Measurements from ENCODE around the gene NR5A1.

Gene NR5A1

GRCh38 chr9:124522121-124523098, 15.2 kb upstream of the NR5A1 start:
- H3K27ac ChIP-seq = no peak overlapping the region
- peaks cover 58% of the 10 kb centered on the region for H3K36me3 ChIP-seq
- peak; percentile 75 for DNase-seq
- no peaks in the 10 kb centered on the region for H3K27me3 ChIP-seq (ENCODE audit: insufficient read depth, low read depth, severe bottlenecking)
- H3K9me3 ChIP-seq (ENCODE audit: severe bottlenecking) = no peaks in the 10 kb centered on the region
- TF ChIP-seq CTCF (IDR thresholded peaks at IDR 0.05; ENCODE audit: low read depth, low read length) = peak; percentile 72
- H3K4me3 ChIP-seq (ENCODE audit: low read depth, low read length) = no peak overlapping the region

- peaks cover 45% of the 10 kb centered on the region for H3K36me3 ChIP-seq
- no peak overlapping the region for H3K4me3 ChIP-seq (ENCODE audit: low read depth, low read length)
- TF ChIP-seq CTCF (IDR thresholded peaks at IDR 0.05; ENCODE audit: low read depth, low read length) = no peak
- H3K27me3 ChIP-seq (ENCODE audit: insufficient read depth, low read depth, severe bottlenecking) = no peaks in the 10 kb centered on the region
- no peak overlapping the region for H3K27ac ChIP-seq
- no peaks in the 10 kb centered on the region for H3K9me3 ChIP-seq (ENCODE audit: severe bottlenecking)
- DNase-seq = no peak
Measured at GRCh38 chr9:124521142-124521541, 13.9 kb upstream of the NR5A1 start.

DNA sequence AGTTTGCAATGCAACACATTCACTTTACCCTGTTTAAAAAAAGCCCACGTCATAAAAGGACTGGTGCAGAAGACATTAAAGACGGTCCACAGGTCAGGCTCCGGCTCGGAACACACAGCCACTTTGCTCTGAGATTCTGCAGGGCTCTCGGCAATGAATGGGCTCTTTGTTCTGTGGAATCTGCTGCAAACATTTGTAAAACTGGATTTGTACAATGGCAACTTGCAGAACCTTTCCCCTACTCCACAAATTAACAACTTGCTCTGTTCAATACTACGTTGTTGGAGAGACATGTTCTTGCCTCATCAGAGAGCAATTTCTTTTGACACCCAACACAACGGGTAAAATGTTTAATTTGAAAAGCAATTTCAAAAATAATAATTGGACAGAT, 13.0 kb upstream of the NR5A1 start:
- Histone ChIP-seq H3K4me3 (ENCODE audit: low read depth, low read length) (no peak overlapping the region), H3K27ac (no peak overlapping the region), H3K36me3 (peaks cover 36% of the 10 kb centered on the region), H3K27me3 (ENCODE audit: insufficient read depth, low read depth, severe bottlenecking) (no peaks in the 10 kb centered on the region), H3K9me3 (ENCODE audit: severe bottlenecking) (no peaks in the 10 kb centered on the region)
- TF ChIP-seq CTCF (IDR thresholded peaks at IDR 0.05; ENCODE audit: low read depth, low read length) = no peak
- no peak for DNase-seq

GRCh38 chr9:124518116-124518515, 10.9 kb upstream of the NR5A1 start:
- no peak overlapping the region for H3K27ac ChIP-seq
- H3K36me3 ChIP-seq = peaks cover 28% of the 10 kb centered on the region
- no peak for TF ChIP-seq CTCF (IDR thresholded peaks at IDR 0.05; ENCODE audit: low read depth, low read length)
- no peak overlapping the region for H3K4me3 ChIP-seq (ENCODE audit: low read depth, low read length)
- DNase-seq = no peak
- H3K27me3 ChIP-seq (ENCODE audit: insufficient read depth, low read depth, severe bottlenecking) = no peaks in the 10 kb centered on the region
- H3K9me3 ChIP-seq (ENCODE audit: severe bottlenecking) = no peaks in the 10 kb centered on the region

GRCh38 chr9:124517600-124517999, 10.4 kb upstream of the NR5A1 start:
- DNase-seq = no peak
- H3K27ac ChIP-seq = no peak overlapping the region
- no peak for TF ChIP-seq CTCF (IDR thresholded peaks at IDR 0.05; ENCODE audit: low read depth, low read length)

More at GRCh38 chr9:124517600-124517999, 10.4 kb upstream of the NR5A1 start:
- no peaks in the 10 kb centered on the region for H3K9me3 ChIP-seq (ENCODE audit: severe bottlenecking)
- H3K36me3 ChIP-seq = peaks cover 28% of the 10 kb centered on the region
- no peaks in the 10 kb centered on the region for H3K27me3 ChIP-seq (ENCODE audit: insufficient read depth, low read depth, severe bottlenecking)
- no peak overlapping the region for H3K4me3 ChIP-seq (ENCODE audit: low read depth, low read length)

All from WERI-Rb-1 (cell line).